DOHH2 (cell line): Measurements from ENCODE around the gene ATP8B2.

ENCODE experiments used
- H3F3A ChIP-seq: fragments of 200-600 bp; sonication (generic), shearing (Covaris generic); 2 replicates; pipeline ENCODE4 v1.6.0; 2016; ENCODE audit warnings: antibody characterized with exemption, mild to moderate bottlenecking; ENCODE audit not compliant: control insufficient read depth, insufficient read depth
- H3K27ac ChIP-seq: fragments of 200-600 bp; sonication (generic); 2 replicates; pipeline ENCODE4 v1.5.1; 2014; ENCODE audit warnings: low read depth, mild to moderate bottlenecking, low read length, moderate library complexity
- H3K27me3 ChIP-seq: fragments of 200-600 bp; sonication (generic); 2 replicates; pipeline ENCODE4 v1.6.1; 2014; ENCODE audit warnings: mild to moderate bottlenecking, low read length, mixed read lengths; ENCODE audit not compliant: control insufficient read depth
- H3K36me3 ChIP-seq: fragments of 200-600 bp; sonication (generic); 2 replicates; pipeline ENCODE4 v1.6.1; 2014; ENCODE audit warnings: mild to moderate bottlenecking, low read length, moderate library complexity, mixed read lengths; ENCODE audit not compliant: control insufficient read depth
- H3K4me1 ChIP-seq: fragments of 200-600 bp; sonication (generic); 2 replicates; pipeline ENCODE4 v1.6.1; 2014; ENCODE audit warnings: mild to moderate bottlenecking, low read length, mixed read lengths; ENCODE audit not compliant: control insufficient read depth
- H3K4me2 ChIP-seq: fragments of 200-600 bp; sonication (generic); 2 replicates; pipeline ENCODE4 v1.6.0; 2014; ENCODE audit warnings: mild to moderate bottlenecking, low read length, moderate library complexity
- H3K4me3 ChIP-seq: fragments of 200-600 bp; sonication (generic); 2 replicates; pipeline ENCODE4 v1.5.1; 2014; ENCODE audit warnings: mild to moderate bottlenecking, low read length, mixed read lengths
- H3K79me2 ChIP-seq: fragments of 200-600 bp; sonication (generic); 2 replicates; pipeline ENCODE4 v1.6.1; 2014; ENCODE audit warnings: mild to moderate bottlenecking, low read length, mixed read lengths; ENCODE audit not compliant: control insufficient read depth
- H3K9me2 ChIP-seq: fragments of 200-600 bp; sonication (generic); replicated peaks from 2 replicates; pipeline ENCODE4 v1.6.1; 2014; ENCODE audit warnings: mild to moderate bottlenecking, low read length, mixed read lengths; ENCODE audit not compliant: control insufficient read depth
- H3K9me3 ChIP-seq: fragments of 200-600 bp; sonication (generic); 2 replicates; pipeline ENCODE4 v1.6.1; 2014; ENCODE audit warnings: antibody characterized with exemption, low read length, mixed read lengths; ENCODE audit not compliant: control insufficient read depth, insufficient read depth
- H4K20me1 ChIP-seq: fragments of 200-600 bp; sonication (generic); 2 replicates; pipeline ENCODE4 v1.6.0; 2014; ENCODE audit warnings: low read depth, mild to moderate bottlenecking, antibody characterized with exemption, low read length, moderate library complexity; ENCODE audit not compliant: control insufficient read depth, insufficient read depth
- CTCF ChIP-seq: fragments of 200-600 bp; sonication (generic); IDR thresholded peaks from one replicate; pipeline ENCODE4 v1.5.1; 2014; ENCODE audit warnings: antibody characterized with exemption, mild to moderate bottlenecking, low read depth, low read length; ENCODE audit not compliant: poor library complexity, severe bottlenecking
- EZH2phosphoT487 ChIP-seq: fragments of 200-600 bp; sonication (generic); IDR thresholded peaks from 2 replicates; pipeline ENCODE4 v1.6.1; 2017; ENCODE audit warnings: borderline replicate concordance, mild to moderate bottlenecking, antibody characterized with exemption, low read length, moderate library complexity, mixed read lengths

The ATP8B2 gene

DNA sequence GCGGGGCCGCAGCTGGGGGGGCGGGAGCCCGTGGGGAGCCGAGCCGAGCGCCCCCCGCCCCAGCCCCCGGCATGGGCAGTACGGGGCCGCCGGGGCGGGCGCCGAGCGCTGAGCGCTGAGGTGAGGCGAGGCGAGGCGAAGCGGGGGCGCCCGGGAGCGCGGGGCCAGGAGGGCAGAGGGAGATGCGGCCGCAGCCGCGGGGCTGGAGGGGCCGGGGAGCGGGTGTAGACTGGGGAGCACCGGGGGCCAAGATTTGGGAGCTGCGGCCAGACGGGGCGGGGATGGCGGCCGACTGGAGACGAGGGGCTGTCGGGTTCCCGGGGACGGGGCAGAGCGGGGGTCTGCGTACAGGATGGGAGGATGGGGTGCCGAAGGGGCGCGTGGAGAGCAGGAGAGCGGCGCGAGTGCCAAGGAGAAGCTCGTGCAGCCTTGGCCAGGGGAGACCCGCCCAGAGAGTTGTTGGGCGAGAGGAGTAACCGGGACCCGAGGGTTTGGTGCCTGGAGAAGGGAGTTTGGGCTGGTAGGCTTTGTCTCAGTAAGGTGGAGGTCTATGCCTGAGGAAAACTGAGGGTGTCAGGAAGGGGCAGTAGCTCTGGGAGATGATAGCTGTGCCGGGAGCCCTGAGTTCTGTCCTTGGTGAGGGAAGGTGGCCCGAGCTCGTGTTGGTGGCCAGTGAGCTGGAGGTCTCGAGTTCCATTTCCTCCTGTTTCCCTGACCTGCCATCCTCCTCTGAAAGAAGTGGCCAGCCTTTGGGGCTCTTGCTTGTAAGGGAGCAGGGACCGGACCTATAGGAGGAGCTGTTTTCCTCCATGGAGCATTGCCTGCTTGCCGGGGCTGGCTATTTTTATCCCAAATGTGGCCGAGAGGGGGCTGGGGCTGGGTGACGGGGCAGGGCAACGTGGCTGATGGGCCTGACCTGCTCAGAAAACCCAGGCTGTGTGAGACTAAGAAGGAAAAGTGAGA is 539 bp downstream of the ATP8B2 start:
- TF ChIP-seq CTCF (peak; percentile 8), EZH2phosphoT487 (peak; percentile 86; the same call in 1 of the 2 replicates)
- peaks cover 46% of the 10 kb centered on the region for H3K4me1 ChIP-seq

GRCh38 chr1:154326546-154327465 is 1.5 kb downstream of the ATP8B2 start:
- no peaks in the 10 kb centered on the region for H3F3A ChIP-seq
- H3K9me2 ChIP-seq = no peaks in the 10 kb centered on the region
- TF ChIP-seq EZH2phosphoT487 (no peak; the same call in 1 of the 2 replicates), CTCF (no peak)
- H3K36me3 ChIP-seq = no peaks in the 10 kb centered on the region
- no peaks in the 10 kb centered on the region for H3K9me3 ChIP-seq
- peaks cover 79% of the 10 kb centered on the region for H3K27me3 ChIP-seq
- H3K27ac ChIP-seq = no peak overlapping the region
- H4K20me1 ChIP-seq = peaks cover 5% of the 10 kb centered on the region; the same call in 1 of the 2 replicates
- no peak overlapping the region for H3K4me2 ChIP-seq
- no peaks in the 10 kb centered on the region for H3K79me2 ChIP-seq
- no peak overlapping the region for H3K4me3 ChIP-seq
- H3K4me1 ChIP-seq = peaks cover 46% of the 10 kb centered on the region

More for the DNA sequence above, 539 bp downstream of the ATP8B2 start:
- no peaks in the 10 kb centered on the region for H3F3A ChIP-seq
- peaks cover 77% of the 10 kb centered on the region for H3K27me3 ChIP-seq
- no peaks in the 10 kb centered on the region for H3K9me3 ChIP-seq
- no peaks in the 10 kb centered on the region for H3K79me2 ChIP-seq
- H3K36me3 ChIP-seq = no peaks in the 10 kb centered on the region
- peak overlapping the region; percentile 83 for H3K4me3 ChIP-seq
- no peak overlapping the region for H3K27ac ChIP-seq
- H3K9me2 ChIP-seq = no peaks in the 10 kb centered on the region
- peak overlapping the region; percentile 96 for H3K4me2 ChIP-seq
- peaks cover 5% of the 10 kb centered on the region; the same call in 1 of the 2 replicates for H4K20me1 ChIP-seq

GRCh38 chr1:154327466-154328317 is 2.4 kb downstream of the ATP8B2 start:
- TF ChIP-seq EZH2phosphoT487 (no peak), CTCF (no peak)
- peaks cover 46% of the 10 kb centered on the region for H3K4me1 ChIP-seq
- peaks cover 5% of the 10 kb centered on the region; the same call in 1 of the 2 replicates for H4K20me1 ChIP-seq
- peaks cover 80% of the 10 kb centered on the region for H3K27me3 ChIP-seq
- no peaks in the 10 kb centered on the region for H3K79me2 ChIP-seq
- no peak overlapping the region for H3K27ac ChIP-seq
- no peaks in the 10 kb centered on the region for H3K9me2 ChIP-seq
- H3K36me3 ChIP-seq = no peaks in the 10 kb centered on the region
- peak overlapping the region; percentile 50 for H3K4me3 ChIP-seq
- H3K4me2 ChIP-seq = peak overlapping the region; percentile 56
- no peaks in the 10 kb centered on the region for H3K9me3 ChIP-seq
- no peaks in the 10 kb centered on the region for H3F3A ChIP-seq
